OCI-LY7 (cell line): ENCODE results near the gene DIAPH2. TPM values are rescaled to one million over a fixed set of nuclear protein-coding genes. Genes with fewer than 3 reads are reported as not detected.
A peak's percentile ranks its signal among the peaks of the same experiment; 100 is the strongest.

Experiments used
- Bru-seq: library from RNA; stranded (reverse); fragments of 400-500 nt; gene quantifications from one replicate; lab custom pipeline; 2021; lab: Mats Ljungman, UMichigan
- BruChase-seq, 2 experiments: library from RNA; stranded (reverse); fragments of 400-500 nt; gene quantifications; one replicate each; lab custom pipeline; 2021; lab: Mats Ljungman, UMichigan
- BruUV-seq: library from RNA; stranded (reverse); fragments of 400-500 nt; replicated peaks from 2 replicates; lab custom pipeline; 2021; lab: Mats Ljungman, UMichigan
- CTCF ChIA-PET: fragments of 300-600 bp; sonication (Branson Sonifier 250); formaldehyde crosslinking; loops from one replicate; lab custom pipeline; 2022; ENCODE audit warnings: antibody characterized with exemption; ENCODE audit not compliant: unreplicated experiment; lab: Charles Lee
- POLR2A ChIA-PET: fragments of 300-600 bp; sonication (Branson Sonifier 250); formaldehyde crosslinking; loops from one replicate; lab custom pipeline; 2022; ENCODE audit warnings: antibody characterized with exemption; lab: Charles Lee
- DNase-seq: peaks from one replicate; pipeline ENCODE4 v3.0.0-alpha.2; 2015; ENCODE audit warnings: low spot score
- H2AFZ ChIP-seq: fragments of 200-600 bp; sonication (generic), shearing (Covaris generic); 2 replicates; pipeline ENCODE4 v1.6.1; 2014; ENCODE audit warnings: mild to moderate bottlenecking, antibody characterized with exemption, low read length, moderate library complexity
- H3K27ac ChIP-seq: fragments of 200-600 bp; sonication (generic); 2 replicates; pipeline ENCODE4 v1.5.1; 2014; ENCODE audit warnings: mixed run types, low read depth, mild to moderate bottlenecking, moderate library complexity, low read length, inconsistent platforms; ENCODE audit not compliant: poor library complexity, severe bottlenecking
- H3K36me3 ChIP-seq: fragments of 200-600 bp; sonication (generic); 2 replicates; pipeline ENCODE4 v1.6.1; 2014; ENCODE audit warnings: mild to moderate bottlenecking, antibody characterized with exemption, low read length, moderate library complexity, mixed read lengths; ENCODE audit not compliant: insufficient read depth
- H3K4me1 ChIP-seq: fragments of 200-600 bp; sonication (generic); 2 replicates; pipeline ENCODE4 v1.5.1; 2014; ENCODE audit warnings: mild to moderate bottlenecking, low read length; ENCODE audit not compliant: insufficient read depth, poor library complexity, severe bottlenecking
- H3K4me2 ChIP-seq: fragments of 200-600 bp; sonication (generic); 2 replicates; pipeline ENCODE4 v1.6.1; 2014; ENCODE audit warnings: mild to moderate bottlenecking, low read length
- H3K4me3 ChIP-seq: fragments of 200-600 bp; sonication (generic); 2 replicates; pipeline ENCODE4 v1.5.1; 2014; ENCODE audit warnings: mild to moderate bottlenecking, low read depth, low read length; ENCODE audit not compliant: poor library complexity, severe bottlenecking
- H3K79me2 ChIP-seq: fragments of 200-600 bp; sonication (generic); 2 replicates; pipeline ENCODE4 v1.6.1; 2016; ENCODE audit warnings: low read depth, mild to moderate bottlenecking, low read length, moderate library complexity, mixed read lengths; ENCODE audit not compliant: insufficient read depth
- H3K9me2 ChIP-seq: fragments of 200-600 bp; sonication (generic); 2 replicates; pipeline ENCODE4 v1.6.1; 2016; ENCODE audit warnings: mild to moderate bottlenecking, low read length, mixed read lengths; ENCODE audit not compliant: insufficient read depth
- H3K9me3 ChIP-seq: fragments of 200-600 bp; sonication (generic); 2 replicates; pipeline ENCODE4 v1.6.1; 2014; ENCODE audit warnings: mild to moderate bottlenecking, mixed run types, low read length, mixed read lengths
- H4K20me1 ChIP-seq: fragments of 200-600 bp; sonication (generic); 2 replicates; pipeline ENCODE4 v1.6.1; 2014; ENCODE audit warnings: mild to moderate bottlenecking, antibody characterized with exemption, low read length, moderate library complexity, mixed read lengths; ENCODE audit not compliant: insufficient read depth
- CTCF ChIP-seq: fragments of 200-600 bp; sonication (generic); conservative IDR thresholded peaks from 2 replicates; pipeline ENCODE4 v1.5.1; 2014; ENCODE audit warnings: mild to moderate bottlenecking, antibody characterized with exemption, low read length, moderate library complexity, mixed read lengths
- EZH2phosphoT487 ChIP-seq: fragments of 200-600 bp; sonication (generic); IDR thresholded peaks from 2 replicates; pipeline ENCODE4 v1.6.1; 2018; ENCODE audit warnings: low read depth, borderline replicate concordance, mild to moderate bottlenecking, mixed run types, antibody characterized with exemption, low read length, moderate library complexity, mixed read lengths
- intact Hi-C: fragments of 100-400 bp; cut with micrococcal nuclease; formaldehyde crosslinking; loops from one replicate; pipeline ENCODE4 v1.10.0; 2022; ENCODE audit not compliant: unreplicated experiment
- long read RNA-seq: library from polyadenylated mRNA; stranded (forward); transcript quantifications from one replicate; pipeline ENCODE4 v2.0.0, GENCODE V29; 2022
- total RNA-seq, 2 experiments: library from RNA; depleted of rRNA in 1 of 2; stranded (reverse); fragments of >200 nt in 1 of 2; shearing (Covaris generic) in 1 of 2; gene quantifications; 2 replicates each; pipeline ENCODE4 v1.2.3, GENCODE V29; 2014 to 2022

DIAPH2 gene
- total RNA-seq (2014; rRNA removed; shearing (Covaris generic)) (19.1 and 21.5 TPM in 2 replicates), total RNA-seq (2022) (21.3 and 22.5 TPM in 2 replicates), Bru-seq, nascent RNA (percentile 70 among the genes with signal in this experiment), BruChase-seq, experiment 1, labeled RNA remaining after a 6-hour chase (percentile 61 among the genes with signal in this experiment), BruChase-seq, experiment 2, labeled RNA remaining after a 2-hour chase (percentile 60 among the genes with signal in this experiment)
- long read RNA-seq, transcript DIAPH2-204 (28 exons, 3,376 nt), result major isoform, 26 of 52 reads
- long read RNA-seq, partial matches to known transcripts, result 12 of 52 reads
- long read RNA-seq, other reads (novel, unspliced or antisense), result 14 of 52 reads

- intact Hi-C loops, result loop anchor here (2.0 to 10.0 kb wide), 2 partner anchors 150 to 1224 kb away; no protein-coding TSS in a partner anchor
- POLR2A ChIA-PET, result interaction anchor here (0.6 to 0.9 kb wide), 2 partner anchors 11 to 216 kb away, joined by 3 to 7 read pairs; no protein-coding TSS in a partner anchor
Measured at GRCh38 chrX:96684339-96685209, at the start of gene DIAPH2. Gene DIAPH2 (plus strand): TSS chrX:96684842.

GRCh38 chrX:96650023-96650422 is 34.6 kb upstream of the DIAPH2 start:
- no peaks in the 10 kb centered on the region for H3K36me3 ChIP-seq
- no peaks in the 10 kb centered on the region for H4K20me1 ChIP-seq
- BruUV-seq, result no TSS peak
- POLR2A ChIA-PET, result no interaction called here
- no peak overlapping the region for H3K4me3 ChIP-seq
- H2AFZ ChIP-seq, result no peak overlapping the region
- CTCF ChIA-PET, result no interaction called here
- H3K4me2 ChIP-seq, result no peak overlapping the region
- H3K9me3 ChIP-seq, result no peaks in the 10 kb centered on the region
- TF ChIP-seq CTCF, result no peak
- TF ChIP-seq EZH2phosphoT487, result no peak
- H3K4me1 ChIP-seq, result no peaks in the 10 kb centered on the region
- no peak for DNase-seq
- H3K79me2 ChIP-seq, result no peaks in the 10 kb centered on the region
- H3K27ac ChIP-seq, result no peak overlapping the region
- H3K9me2 ChIP-seq, result no peaks in the 10 kb centered on the region
- intact Hi-C loops, result no loop called here

More at GRCh38 chrX:96684339-96685209, at the start of gene DIAPH2:
- no TSS peak for BruUV-seq
- peaks cover 7% of the 10 kb centered on the region for H3K4me1 ChIP-seq
- H3K79me2 ChIP-seq, result peaks cover 31% of the 10 kb centered on the region
- H2AFZ ChIP-seq, result peak within 1 kb of the TSS; percentile 83; the same call in 1 of the 2 replicates
- no peaks in the 10 kb centered on the region for H3K9me2 ChIP-seq
- TF ChIP-seq EZH2phosphoT487, result no peak
- TF ChIP-seq CTCF, result no peak; the same call in 1 of the 2 replicates
- CTCF ChIA-PET, result no interaction called here
- H3K4me2 ChIP-seq, result peak within 1 kb of the TSS; percentile 88
- peak within 1 kb of the TSS; percentile 89 for H3K4me3 ChIP-seq
- peak; percentile 87 for DNase-seq
- peaks cover 2% of the 10 kb centered on the region; the same call in 1 of the 2 replicates for H3K36me3 ChIP-seq
- H3K27ac ChIP-seq, result peak within 1 kb of the TSS; percentile 68
- no peaks in the 10 kb centered on the region for H3K9me3 ChIP-seq
- H4K20me1 ChIP-seq, result no peaks in the 10 kb centered on the region
